WTC11 (cell line): ENCODE data around the gene EFS. TPM values are rescaled to one million over a fixed set of nuclear protein-coding genes. Genes with fewer than 3 reads are reported as not detected.

Experiments
- ATF1 ChIP-seq: sonication (generic); formaldehyde crosslinking; IDR thresholded peaks from 2 replicates; pipeline ENCODE4 v1.8.1; 2023; ENCODE audit warnings: mild to moderate bottlenecking, moderate library complexity, missing genetic modification reagents
- KAT7 ChIP-seq: sonication (generic); formaldehyde crosslinking; IDR thresholded peaks from 2 replicates; pipeline ENCODE4 v1.8.1; 2023; ENCODE audit warnings: missing genetic modification reagents, mild to moderate bottlenecking, borderline replicate concordance
- NFATC4 ChIP-seq: fragments of 250-450 bp; sonication (Bioruptor Pico); IDR thresholded peaks from 2 replicates; pipeline ENCODE4 v1.9.0; 2021; ENCODE audit warnings: mild to moderate bottlenecking
- NFYB ChIP-seq: sonication (generic); formaldehyde crosslinking; conservative IDR thresholded peaks from 2 replicates; pipeline ENCODE4 v1.8.0; 2022; ENCODE audit warnings: low read depth, missing genetic modification reagents
- NR1H2 ChIP-seq: sonication (generic); formaldehyde crosslinking; IDR thresholded peaks from 2 replicates; pipeline ENCODE4 v1.9.0; 2021; ENCODE audit warnings: mild to moderate bottlenecking, moderate library complexity, missing genetic modification reagents
- SP1 ChIP-seq: sonication (generic); formaldehyde crosslinking; conservative IDR thresholded peaks from 2 replicates; pipeline ENCODE4 v1.8.1; 2022; ENCODE audit warnings: missing genetic modification reagents
- TEAD4 ChIP-seq: sonication (generic); formaldehyde crosslinking; IDR thresholded peaks from 2 replicates; pipeline ENCODE4 v1.8.0; 2022; ENCODE audit warnings: mild to moderate bottlenecking, missing genetic modification reagents
- ZNF121 ChIP-seq: sonication (generic); formaldehyde crosslinking; IDR thresholded peaks from 2 replicates; pipeline ENCODE4 v1.8.0; 2023; ENCODE audit warnings: missing genetic modification reagents
- ZNF219 ChIP-seq: sonication (generic); formaldehyde crosslinking; IDR thresholded peaks from 2 replicates; pipeline ENCODE4 v1.8.0; 2023; ENCODE audit warnings: missing genetic modification reagents, mild to moderate bottlenecking, borderline replicate concordance
- total RNA-seq: library from RNA; stranded (reverse); gene quantifications from 3 replicates; pipeline ENCODE4 v1.2.3, GENCODE V29; 2021
- TF ChIP-seq, protein P1 (sequence below): fragments of 250-450 bp; sonication (Bioruptor Pico); IDR thresholded peaks from 2 replicates; pipeline ENCODE4 v2.1.2; 2022; ENCODE audit warnings: mild to moderate bottlenecking, moderate library complexity
- TF ChIP-seq, protein P2 (sequence below): sonication (generic); formaldehyde crosslinking; IDR thresholded peaks from 2 replicates; pipeline ENCODE4 v1.8.1; 2023; ENCODE audit warnings: mild to moderate bottlenecking, missing genetic modification reagents
- TF ChIP-seq, protein P3 (sequence below): sonication (generic); formaldehyde crosslinking; IDR thresholded peaks from 2 replicates; pipeline ENCODE4 v1.8.1; 2022; ENCODE audit warnings: low read depth, mild to moderate bottlenecking, moderate library complexity, missing genetic modification reagents, borderline replicate concordance
- TF ChIP-seq, protein P4 (sequence below): sonication (generic); formaldehyde crosslinking; IDR thresholded peaks from 2 replicates; pipeline ENCODE4 v1.8.0; 2022; ENCODE audit warnings: mild to moderate bottlenecking, missing genetic modification reagents
- TF ChIP-seq, protein P5 (sequence below): sonication (generic); formaldehyde crosslinking; conservative IDR thresholded peaks from 2 replicates; pipeline ENCODE4 v1.8.1; 2022; ENCODE audit warnings: mild to moderate bottlenecking, missing genetic modification reagents
- TF ChIP-seq, protein P6 (sequence below): sonication (generic); formaldehyde crosslinking; IDR thresholded peaks from 2 replicates; pipeline ENCODE4 v1.8.1; 2023; ENCODE audit warnings: mild to moderate bottlenecking, moderate library complexity, missing genetic modification reagents
- TF ChIP-seq, protein P7 (sequence below): sonication (generic); formaldehyde crosslinking; IDR thresholded peaks from 2 replicates; pipeline ENCODE4 v1.8.1; 2023; ENCODE audit warnings: mild to moderate bottlenecking, missing genetic modification reagents, moderate library complexity
- TF ChIP-seq, protein P8 (sequence below): sonication (generic); formaldehyde crosslinking; IDR thresholded peaks from 2 replicates; pipeline ENCODE4 v1.8.1; 2023; ENCODE audit warnings: mild to moderate bottlenecking, missing genetic modification reagents, borderline replicate concordance
- TF ChIP-seq, protein P9 (sequence below): sonication (generic); formaldehyde crosslinking; IDR thresholded peaks from 2 replicates; pipeline ENCODE4 v1.8.1; 2022; ENCODE audit warnings: missing genetic modification reagents, borderline replicate concordance
- TF ChIP-seq, protein P10 (sequence below): sonication (generic); formaldehyde crosslinking; IDR thresholded peaks from 2 replicates; pipeline ENCODE4 v1.8.1; 2023; ENCODE audit warnings: mild to moderate bottlenecking, missing genetic modification reagents, moderate library complexity
- TF ChIP-seq, protein P11 (sequence below): fragments of 250-450 bp; sonication (Bioruptor Pico); IDR thresholded peaks from 2 replicates; pipeline ENCODE4 v1.9.0; 2021; ENCODE audit warnings: moderate library complexity, mild to moderate bottlenecking, inconsistent platforms, borderline replicate concordance

Gene EFS
- total RNA-seq, 1 experiment from 2014 or later = 35.3 TPM

DNA sequence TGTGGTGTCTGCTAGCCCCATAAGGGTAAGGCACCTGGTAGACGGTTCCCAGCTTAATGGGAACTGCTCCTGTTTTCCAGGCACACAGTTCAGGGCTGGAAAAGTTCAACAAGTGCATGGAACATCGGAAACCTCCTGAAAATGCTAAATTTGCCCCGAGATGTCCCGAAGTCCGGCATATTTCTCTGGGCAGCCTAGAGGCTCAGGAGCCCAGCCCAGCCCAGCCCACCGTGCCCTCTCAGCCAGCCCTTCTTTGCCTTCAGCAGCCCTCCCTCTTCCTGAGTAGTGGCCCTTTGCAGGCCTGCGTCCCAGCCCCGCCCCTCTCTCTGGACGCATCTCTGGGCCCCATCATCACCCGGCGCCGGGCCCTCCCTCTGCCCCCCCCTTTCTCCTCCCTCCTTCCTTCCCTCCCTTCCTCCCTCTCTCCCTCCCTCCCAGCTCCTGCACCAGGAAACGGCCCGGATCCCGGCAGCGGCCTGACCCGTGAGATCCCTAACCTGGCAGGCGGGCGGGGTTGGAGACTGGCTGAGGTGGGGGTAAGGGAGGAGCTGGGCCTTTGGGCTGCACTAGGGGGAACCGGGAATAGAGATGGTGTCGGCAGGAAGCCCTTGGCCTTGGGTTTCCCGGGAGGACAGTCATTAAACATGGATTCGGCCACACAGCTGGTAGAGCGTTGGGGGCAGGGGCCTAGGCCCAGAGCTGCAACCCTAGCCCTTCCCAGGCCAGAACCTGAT lies 58.4 kb downstream of the EFS start, which contains the start of gene BCL2L2 (continued):
- TF ChIP-seq, protein P1, sequence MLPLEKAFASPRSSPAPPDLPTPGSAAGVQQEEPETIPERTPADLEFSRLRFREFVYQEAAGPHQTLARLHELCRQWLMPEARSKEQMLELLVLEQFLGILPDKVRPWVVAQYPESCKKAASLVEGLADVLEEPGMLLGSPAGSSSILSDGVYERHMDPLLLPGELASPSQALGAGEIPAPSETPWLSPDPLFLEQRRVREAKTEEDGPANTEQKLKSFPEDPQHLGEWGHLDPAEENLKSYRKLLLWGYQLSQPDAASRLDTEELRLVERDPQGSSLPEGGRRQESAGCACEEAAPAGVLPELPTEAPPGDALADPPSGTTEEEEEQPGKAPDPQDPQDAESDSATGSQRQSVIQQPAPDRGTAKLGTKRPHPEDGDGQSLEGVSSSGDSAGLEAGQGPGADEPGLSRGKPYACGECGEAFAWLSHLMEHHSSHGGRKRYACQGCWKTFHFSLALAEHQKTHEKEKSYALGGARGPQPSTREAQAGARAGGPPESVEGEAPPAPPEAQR (CRISPR knock-in tag) = no peak
- TF ChIP-seq, protein P2, sequence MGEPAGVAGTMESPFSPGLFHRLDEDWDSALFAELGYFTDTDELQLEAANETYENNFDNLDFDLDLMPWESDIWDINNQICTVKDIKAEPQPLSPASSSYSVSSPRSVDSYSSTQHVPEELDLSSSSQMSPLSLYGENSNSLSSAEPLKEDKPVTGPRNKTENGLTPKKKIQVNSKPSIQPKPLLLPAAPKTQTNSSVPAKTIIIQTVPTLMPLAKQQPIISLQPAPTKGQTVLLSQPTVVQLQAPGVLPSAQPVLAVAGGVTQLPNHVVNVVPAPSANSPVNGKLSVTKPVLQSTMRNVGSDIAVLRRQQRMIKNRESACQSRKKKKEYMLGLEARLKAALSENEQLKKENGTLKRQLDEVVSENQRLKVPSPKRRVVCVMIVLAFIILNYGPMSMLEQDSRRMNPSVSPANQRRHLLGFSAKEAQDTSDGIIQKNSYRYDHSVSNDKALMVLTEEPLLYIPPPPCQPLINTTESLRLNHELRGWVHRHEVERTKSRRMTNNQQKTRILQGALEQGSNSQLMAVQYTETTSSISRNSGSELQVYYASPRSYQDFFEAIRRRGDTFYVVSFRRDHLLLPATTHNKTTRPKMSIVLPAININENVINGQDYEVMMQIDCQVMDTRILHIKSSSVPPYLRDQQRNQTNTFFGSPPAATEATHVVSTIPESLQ (CRISPR knock-in tag) = no peak
- TF ChIP-seq, protein P3, sequence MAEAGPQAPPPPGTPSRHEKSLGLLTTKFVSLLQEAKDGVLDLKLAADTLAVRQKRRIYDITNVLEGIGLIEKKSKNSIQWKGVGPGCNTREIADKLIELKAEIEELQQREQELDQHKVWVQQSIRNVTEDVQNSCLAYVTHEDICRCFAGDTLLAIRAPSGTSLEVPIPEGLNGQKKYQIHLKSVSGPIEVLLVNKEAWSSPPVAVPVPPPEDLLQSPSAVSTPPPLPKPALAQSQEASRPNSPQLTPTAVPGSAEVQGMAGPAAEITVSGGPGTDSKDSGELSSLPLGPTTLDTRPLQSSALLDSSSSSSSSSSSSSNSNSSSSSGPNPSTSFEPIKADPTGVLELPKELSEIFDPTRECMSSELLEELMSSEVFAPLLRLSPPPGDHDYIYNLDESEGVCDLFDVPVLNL (CRISPR knock-in tag) = no peak
- TF ChIP-seq ATF1 (CRISPR knock-in tag) = no peak
- no peak for TF ChIP-seq KAT7 (CRISPR knock-in tag)
- TF ChIP-seq, protein P4, sequence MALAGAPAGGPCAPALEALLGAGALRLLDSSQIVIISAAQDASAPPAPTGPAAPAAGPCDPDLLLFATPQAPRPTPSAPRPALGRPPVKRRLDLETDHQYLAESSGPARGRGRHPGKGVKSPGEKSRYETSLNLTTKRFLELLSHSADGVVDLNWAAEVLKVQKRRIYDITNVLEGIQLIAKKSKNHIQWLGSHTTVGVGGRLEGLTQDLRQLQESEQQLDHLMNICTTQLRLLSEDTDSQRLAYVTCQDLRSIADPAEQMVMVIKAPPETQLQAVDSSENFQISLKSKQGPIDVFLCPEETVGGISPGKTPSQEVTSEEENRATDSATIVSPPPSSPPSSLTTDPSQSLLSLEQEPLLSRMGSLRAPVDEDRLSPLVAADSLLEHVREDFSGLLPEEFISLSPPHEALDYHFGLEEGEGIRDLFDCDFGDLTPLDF (CRISPR knock-in tag) = peak; percentile 51; the same call in 1 of the 2 replicates
- TF ChIP-seq TEAD4 (CRISPR knock-in tag) = no peak
- TF ChIP-seq, protein P5, sequence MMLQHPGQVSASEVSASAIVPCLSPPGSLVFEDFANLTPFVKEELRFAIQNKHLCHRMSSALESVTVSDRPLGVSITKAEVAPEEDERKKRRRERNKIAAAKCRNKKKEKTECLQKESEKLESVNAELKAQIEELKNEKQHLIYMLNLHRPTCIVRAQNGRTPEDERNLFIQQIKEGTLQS (CRISPR knock-in tag) = no peak
- TF ChIP-seq ZNF121 (CRISPR knock-in tag) = 0 out of 2 replicates have a peak, but pooled peaks have one; percentile 12
- TF ChIP-seq, protein P6, sequence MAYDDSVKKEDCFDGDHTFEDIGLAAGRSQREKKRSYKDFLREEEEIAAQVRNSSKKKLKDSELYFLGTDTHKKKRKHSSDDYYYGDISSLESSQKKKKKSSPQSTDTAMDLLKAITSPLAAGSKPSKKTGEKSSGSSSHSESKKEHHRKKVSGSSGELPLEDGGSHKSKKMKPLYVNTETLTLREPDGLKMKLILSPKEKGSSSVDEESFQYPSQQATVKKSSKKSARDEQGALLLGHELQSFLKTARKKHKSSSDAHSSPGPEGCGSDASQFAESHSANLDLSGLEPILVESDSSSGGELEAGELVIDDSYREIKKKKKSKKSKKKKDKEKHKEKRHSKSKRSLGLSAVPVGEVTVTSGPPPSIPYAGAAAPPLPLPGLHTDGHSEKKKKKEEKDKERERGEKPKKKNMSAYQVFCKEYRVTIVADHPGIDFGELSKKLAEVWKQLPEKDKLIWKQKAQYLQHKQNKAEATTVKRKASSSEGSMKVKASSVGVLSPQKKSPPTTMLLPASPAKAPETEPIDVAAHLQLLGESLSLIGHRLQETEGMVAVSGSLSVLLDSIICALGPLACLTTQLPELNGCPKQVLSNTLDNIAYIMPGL (CRISPR knock-in tag) = no peak
- TF ChIP-seq NFATC4 (CRISPR knock-in tag) = no peak
- TF ChIP-seq, protein P7, sequence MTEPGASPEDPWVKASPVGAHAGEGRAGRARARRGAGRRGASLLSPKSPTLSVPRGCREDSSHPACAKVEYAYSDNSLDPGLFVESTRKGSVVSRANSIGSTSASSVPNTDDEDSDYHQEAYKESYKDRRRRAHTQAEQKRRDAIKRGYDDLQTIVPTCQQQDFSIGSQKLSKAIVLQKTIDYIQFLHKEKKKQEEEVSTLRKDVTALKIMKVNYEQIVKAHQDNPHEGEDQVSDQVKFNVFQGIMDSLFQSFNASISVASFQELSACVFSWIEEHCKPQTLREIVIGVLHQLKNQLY (CRISPR knock-in tag) = no peak
- TF ChIP-seq, protein P8, sequence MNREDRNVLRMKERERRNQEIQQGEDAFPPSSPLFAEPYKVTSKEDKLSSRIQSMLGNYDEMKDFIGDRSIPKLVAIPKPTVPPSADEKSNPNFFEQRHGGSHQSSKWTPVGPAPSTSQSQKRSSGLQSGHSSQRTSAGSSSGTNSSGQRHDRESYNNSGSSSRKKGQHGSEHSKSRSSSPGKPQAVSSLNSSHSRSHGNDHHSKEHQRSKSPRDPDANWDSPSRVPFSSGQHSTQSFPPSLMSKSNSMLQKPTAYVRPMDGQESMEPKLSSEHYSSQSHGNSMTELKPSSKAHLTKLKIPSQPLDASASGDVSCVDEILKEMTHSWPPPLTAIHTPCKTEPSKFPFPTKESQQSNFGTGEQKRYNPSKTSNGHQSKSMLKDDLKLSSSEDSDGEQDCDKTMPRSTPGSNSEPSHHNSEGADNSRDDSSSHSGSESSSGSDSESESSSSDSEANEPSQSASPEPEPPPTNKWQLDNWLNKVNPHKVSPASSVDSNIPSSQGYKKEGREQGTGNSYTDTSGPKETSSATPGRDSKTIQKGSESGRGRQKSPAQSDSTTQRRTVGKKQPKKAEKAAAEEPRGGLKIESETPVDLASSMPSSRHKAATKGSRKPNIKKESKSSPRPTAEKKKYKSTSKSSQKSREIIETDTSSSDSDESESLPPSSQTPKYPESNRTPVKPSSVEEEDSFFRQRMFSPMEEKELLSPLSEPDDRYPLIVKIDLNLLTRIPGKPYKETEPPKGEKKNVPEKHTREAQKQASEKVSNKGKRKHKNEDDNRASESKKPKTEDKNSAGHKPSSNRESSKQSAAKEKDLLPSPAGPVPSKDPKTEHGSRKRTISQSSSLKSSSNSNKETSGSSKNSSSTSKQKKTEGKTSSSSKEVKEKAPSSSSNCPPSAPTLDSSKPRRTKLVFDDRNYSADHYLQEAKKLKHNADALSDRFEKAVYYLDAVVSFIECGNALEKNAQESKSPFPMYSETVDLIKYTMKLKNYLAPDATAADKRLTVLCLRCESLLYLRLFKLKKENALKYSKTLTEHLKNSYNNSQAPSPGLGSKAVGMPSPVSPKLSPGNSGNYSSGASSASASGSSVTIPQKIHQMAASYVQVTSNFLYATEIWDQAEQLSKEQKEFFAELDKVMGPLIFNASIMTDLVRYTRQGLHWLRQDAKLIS (CRISPR knock-in tag) = no peak
- TF ChIP-seq NR1H2 (CRISPR knock-in tag) = no peak
- no peak for TF ChIP-seq NFYB (CRISPR knock-in tag)
- TF ChIP-seq ZNF219 (CRISPR knock-in tag) = no peak
- TF ChIP-seq, protein P9, sequence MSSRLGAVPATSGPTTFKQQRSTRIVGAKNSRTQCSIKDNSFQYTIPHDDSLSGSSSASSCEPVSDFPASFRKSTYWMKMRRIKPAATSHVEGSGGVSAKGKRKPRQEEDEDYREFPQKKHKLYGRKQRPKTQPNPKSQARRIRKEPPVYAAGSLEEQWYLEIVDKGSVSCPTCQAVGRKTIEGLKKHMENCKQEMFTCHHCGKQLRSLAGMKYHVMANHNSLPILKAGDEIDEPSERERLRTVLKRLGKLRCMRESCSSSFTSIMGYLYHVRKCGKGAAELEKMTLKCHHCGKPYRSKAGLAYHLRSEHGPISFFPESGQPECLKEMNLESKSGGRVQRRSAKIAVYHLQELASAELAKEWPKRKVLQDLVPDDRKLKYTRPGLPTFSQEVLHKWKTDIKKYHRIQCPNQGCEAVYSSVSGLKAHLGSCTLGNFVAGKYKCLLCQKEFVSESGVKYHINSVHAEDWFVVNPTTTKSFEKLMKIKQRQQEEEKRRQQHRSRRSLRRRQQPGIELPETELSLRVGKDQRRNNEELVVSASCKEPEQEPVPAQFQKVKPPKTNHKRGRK (CRISPR knock-in tag) = no peak
- TF ChIP-seq, protein P10, sequence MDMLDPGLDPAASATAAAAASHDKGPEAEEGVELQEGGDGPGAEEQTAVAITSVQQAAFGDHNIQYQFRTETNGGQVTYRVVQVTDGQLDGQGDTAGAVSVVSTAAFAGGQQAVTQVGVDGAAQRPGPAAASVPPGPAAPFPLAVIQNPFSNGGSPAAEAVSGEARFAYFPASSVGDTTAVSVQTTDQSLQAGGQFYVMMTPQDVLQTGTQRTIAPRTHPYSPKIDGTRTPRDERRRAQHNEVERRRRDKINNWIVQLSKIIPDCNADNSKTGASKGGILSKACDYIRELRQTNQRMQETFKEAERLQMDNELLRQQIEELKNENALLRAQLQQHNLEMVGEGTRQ (CRISPR knock-in tag) = peak; percentile 56
- peak; percentile 95 for TF ChIP-seq SP1 (CRISPR knock-in tag)
- TF ChIP-seq, protein P11, sequence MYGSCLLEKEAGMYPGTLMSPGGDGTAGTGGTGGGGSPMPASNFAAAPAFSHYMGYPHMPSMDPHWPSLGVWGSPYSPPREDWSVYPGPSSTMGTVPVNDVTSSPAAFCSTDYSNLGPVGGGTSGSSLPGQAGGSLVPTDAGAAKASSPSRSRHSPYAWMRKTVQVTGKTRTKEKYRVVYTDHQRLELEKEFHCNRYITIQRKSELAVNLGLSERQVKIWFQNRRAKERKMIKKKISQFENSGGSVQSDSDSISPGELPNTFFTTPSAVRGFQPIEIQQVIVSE = no peak
